ENCODE results near the gene EYS.

- TF ChIP-seq CTCF (IDR thresholded peaks at IDR 0.05; ENCODE audit: control extremely low read depth in 1 of 3, insufficient read depth in 1 of 3, low read depth in 1 of 3, low read length in 3 of 3) (no peak), CREB1 (IDR thresholded peaks at IDR 0.05) (no peak)
These were observed 859.6 kb downstream of the EYS start for GRCh38 chr6:64847396-64847795.

Measured in H1 (cell line).